ENCODE data around the gene OR56A1.

- TF ChIP-seq POLR2A (IDR thresholded peaks at IDR 0.05) (no peak), CTCF (IDR thresholded peaks at IDR 0.05) (no peak), EP300 (IDR thresholded peaks at IDR 0.05) (no peak), POLR2AphosphoS5 (IDR thresholded peaks at IDR 0.05) (no peak)
These were observed 38.4 kb downstream of the OR56A1 start for GRCh38 chr11:5992150-5992549.
